SKM-1 (cell line): ENCODE measurements around the gene EMC1.
"Not testable (repeated sequence)": the region's sequence is repeated elsewhere in the genome, so short reads cannot be mapped to it uniquely, and the experiment has no call there.

Experiments
- DNase-seq: peaks from one replicate; lab custom pipeline; 2025; ENCODE audit not compliant: unreplicated experiment; lab: John Stamatoyannopoulos, UW

EMC1 gene

GRCh38 chr1:19219451-19219850 is 31.9 kb downstream of the EMC1 start:
- DNase-seq = no peak

- not testable (repeated sequence) for DNase-seq
Observed at GRCh38 chr1:19216585-19216984, 34.7 kb downstream of the EMC1 start.

- DNase-seq = no peak
Observed at GRCh38 chr1:19213580-19213979, 37.7 kb downstream of the EMC1 start.

- DNase-seq = no peak
Observed at GRCh38 chr1:19212167-19212566, 39.2 kb downstream of the EMC1 start.

- no peak for DNase-seq
Observed at GRCh38 chr1:19210772-19211549, 40.4 kb downstream of the EMC1 start.

- peak; percentile 91 for DNase-seq
Observed at GRCh38 chr1:19209990-19210771, 41.1 kb downstream of the EMC1 start, which contains the start of gene UBR4. UBR4 (minus strand) TSS chr1:19210266; CDS start chr1:19210248, 18 bp downstream.

- no peak for DNase-seq
Observed at GRCh38 chr1:19209439-19209989, 41.8 kb downstream of the EMC1 start.

GRCh38 chr1:19208710-19209438 is 42.5 kb downstream of the EMC1 start:
- DNase-seq = no peak

GRCh38 chr1:19206947-19207346 is 44.4 kb downstream of the EMC1 start:
- no peak for DNase-seq

GRCh38 chr1:19205845-19206244 is 45.5 kb downstream of the EMC1 start:
- DNase-seq = no peak

GRCh38 chr1:19205403-19205802 is 45.9 kb downstream of the EMC1 start:
- no peak for DNase-seq

- DNase-seq = no peak
Observed at GRCh38 chr1:19204446-19205266, 46.7 kb downstream of the EMC1 start.

GRCh38 chr1:19203440-19203839 is 47.9 kb downstream of the EMC1 start:
- DNase-seq = no peak

- no peak for DNase-seq
Observed at GRCh38 chr1:19202396-19202795, 48.9 kb downstream of the EMC1 start.

GRCh38 chr1:19199969-19200604 is 51.2 kb downstream of the EMC1 start:
- DNase-seq = no peak

GRCh38 chr1:19199329-19199968 is 51.9 kb downstream of the EMC1 start:
- no peak for DNase-seq

GRCh38 chr1:19198820-19199219 is 52.5 kb downstream of the EMC1 start:
- no peak for DNase-seq

GRCh38 chr1:19197845-19198244 is 53.5 kb downstream of the EMC1 start:
- DNase-seq = no peak

- DNase-seq = no peak
Observed at GRCh38 chr1:19196331-19196730, 55.0 kb downstream of the EMC1 start.
